ENCODE results near the gene PXYLP1. TPM values are rescaled to one million over a fixed set of nuclear protein-coding genes. Genes with fewer than 3 reads are reported as not detected.
"Not testable (repeated sequence)": the region's sequence is repeated elsewhere in the genome, so short reads cannot be mapped to it uniquely, and the experiment has no call there.

The PXYLP1 gene
- total RNA-seq, 1 donor from 2014 or later, result 10.8 TPM

DNA sequence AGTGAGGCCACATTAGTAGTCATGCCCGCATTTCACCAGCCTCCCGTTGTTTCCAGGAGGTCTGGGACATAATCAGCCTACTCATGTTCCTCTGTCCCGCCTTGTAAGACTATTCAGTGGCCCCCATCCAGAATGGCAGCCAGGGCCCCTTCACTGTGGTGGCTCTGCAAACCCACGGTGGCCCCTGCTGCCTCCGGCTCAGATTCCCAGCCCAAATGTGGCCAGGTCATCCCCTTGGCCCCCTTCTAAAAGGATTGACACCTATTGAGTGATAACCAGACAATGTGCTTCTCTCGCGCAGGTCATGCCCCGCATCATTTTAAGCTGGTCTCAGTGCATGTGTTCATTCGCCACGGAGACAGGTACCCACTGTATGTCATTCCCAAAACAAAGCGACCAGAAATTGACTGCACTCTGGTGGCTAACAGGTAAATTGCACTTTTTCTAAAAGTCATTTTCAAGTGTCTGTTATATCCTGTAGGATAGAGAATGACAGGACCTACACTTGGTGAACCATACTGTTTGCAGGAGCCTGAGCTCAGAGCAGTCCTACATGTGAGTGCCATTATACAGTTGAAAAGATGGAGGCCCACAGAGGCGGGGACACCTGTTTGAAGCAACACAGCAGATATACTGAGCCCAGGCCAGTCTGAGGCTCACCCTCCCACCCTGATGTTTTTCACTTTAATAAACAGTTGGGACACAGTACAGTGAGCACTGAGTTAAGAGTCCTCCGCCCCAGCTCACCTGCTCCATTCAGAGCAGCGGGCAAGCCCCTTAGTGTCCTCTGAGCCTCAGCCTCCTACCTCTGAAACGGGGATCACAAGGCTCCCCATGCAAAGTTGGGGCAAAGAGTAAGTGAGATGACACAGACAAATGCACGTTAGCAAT lies 47.7 kb downstream of the PXYLP1 start:
- DNase-seq, result no peak
- intact Hi-C loops (cut with DNase I), result loop anchor here (5.0 kb wide), 1 partner anchor 47 kb away; the partner anchor contains the start of gene PXYLP1

DNA sequence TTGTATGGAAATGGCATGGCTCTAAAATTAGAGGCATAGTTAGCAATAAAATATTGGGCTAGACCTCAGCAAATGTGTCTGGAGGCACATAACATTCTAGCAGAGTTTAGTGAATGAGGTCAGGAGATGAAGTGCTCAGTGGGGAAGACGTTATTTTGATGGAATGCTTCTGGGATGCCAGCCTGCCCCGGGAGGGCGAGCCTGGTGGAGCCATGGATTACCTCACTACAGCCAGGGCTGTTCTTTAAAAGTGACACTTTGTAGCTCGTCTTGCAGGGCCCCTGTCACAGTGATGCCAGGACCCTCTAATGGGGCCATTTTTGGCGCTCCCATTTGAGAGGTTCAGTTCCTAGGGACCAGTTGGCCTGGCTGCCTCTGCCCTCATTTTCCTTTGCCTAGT lies 48.5 kb downstream of the PXYLP1 start:
- intact Hi-C loops (cut with DNase I), result no loop called here
- no peak for ATAC-seq (ENCODE audit: poor library complexity)

More for the DNA sequence above, 47.7 kb downstream of the PXYLP1 start:
- ATAC-seq (ENCODE audit: poor library complexity), result peak; percentile 71

DNA sequence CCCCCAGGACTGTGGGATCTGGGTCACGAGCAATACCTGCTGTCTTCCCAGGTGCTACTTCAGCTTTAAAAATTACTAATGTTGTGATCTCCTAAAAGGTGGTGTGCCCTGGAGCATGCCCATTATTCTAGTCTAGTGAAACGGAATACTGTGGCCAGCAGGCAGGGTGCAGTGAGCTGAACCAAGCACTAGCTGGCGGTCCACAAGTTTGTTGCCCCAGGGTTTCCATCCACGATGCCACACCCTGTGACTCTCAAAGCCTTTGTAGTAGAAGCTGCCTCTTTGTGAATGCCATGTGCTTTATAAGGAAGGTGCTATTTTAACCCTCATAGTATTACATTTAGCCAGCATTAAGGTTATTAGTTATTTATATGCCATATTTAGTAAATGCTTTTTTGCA lies 49.1 kb downstream of the PXYLP1 start:
- DNase-seq (no peak), ATAC-seq (ENCODE audit: poor library complexity) (no peak)
- intact Hi-C loops (cut with DNase I), result no loop called here

More for the DNA sequence above, 48.5 kb downstream of the PXYLP1 start:
- DNase-seq, result no peak

DNA sequence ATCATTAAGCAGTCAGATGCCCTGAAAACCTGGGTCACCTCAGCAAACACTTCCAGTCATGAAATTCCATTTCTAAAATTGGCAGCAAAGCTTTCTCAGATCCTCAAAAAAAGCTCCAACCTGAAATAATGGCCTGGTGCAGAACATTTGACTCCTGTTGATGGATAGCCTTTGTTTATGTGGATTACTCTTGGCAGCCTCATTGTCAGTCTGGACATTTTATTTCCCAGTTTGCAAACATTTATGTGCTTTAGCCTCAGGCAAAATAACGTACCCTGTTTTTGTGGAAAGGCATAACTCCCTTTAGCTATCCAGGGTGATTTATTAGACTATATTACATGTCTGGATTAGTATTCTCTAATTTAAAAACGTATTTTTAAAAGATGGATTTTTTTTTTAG lies 53.9 kb downstream of the PXYLP1 start:
- DNase-seq (no peak), ATAC-seq (ENCODE audit: poor library complexity) (no peak)
- intact Hi-C loops (cut with DNase I), result no loop called here

DNA sequence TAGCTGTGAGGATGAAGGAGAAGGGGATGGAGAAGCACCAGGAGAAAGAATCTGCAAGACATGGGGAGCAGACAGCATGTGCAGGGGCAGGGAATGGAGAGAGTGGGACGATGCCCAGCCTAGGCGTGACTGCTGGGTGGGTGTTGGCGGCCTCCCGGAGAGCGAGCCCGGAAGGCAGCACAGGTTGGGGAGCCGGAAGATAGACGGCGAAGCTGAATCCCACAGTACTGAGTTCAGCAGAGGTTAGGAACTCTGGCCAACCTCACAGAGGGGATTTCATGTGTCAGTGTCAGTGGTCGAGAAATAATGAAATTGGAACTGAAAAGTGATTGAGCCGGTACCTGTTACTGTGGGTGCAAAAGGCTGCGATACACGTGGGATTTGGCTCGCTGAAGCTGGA lies 55.2 kb downstream of the PXYLP1 start:
- no peak for DNase-seq
- no peak for ATAC-seq (ENCODE audit: poor library complexity)
- intact Hi-C loops (cut with DNase I), result no loop called here

DNA sequence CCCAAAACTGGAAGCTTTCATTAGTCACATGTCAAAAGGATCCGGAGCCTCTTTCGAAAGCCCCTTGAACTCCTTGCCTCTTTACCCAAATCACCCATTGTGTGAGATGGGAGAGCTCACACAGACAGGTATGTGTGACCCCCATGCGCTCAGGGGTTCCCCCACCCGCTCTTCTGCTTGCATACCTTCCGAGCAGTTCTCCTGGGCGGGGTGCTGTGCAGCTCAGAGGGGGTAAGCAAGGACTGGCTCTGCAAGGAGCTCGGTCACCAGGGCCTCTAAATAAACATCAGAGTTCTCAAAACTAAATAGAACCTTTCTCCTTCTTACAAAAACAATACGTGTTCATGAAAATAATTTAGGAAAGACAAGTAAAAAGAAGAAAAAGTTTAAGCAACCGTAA lies 55.7 kb downstream of the PXYLP1 start:
- no peak for ATAC-seq (ENCODE audit: poor library complexity)
- DNase-seq, result no peak
- intact Hi-C loops (cut with DNase I), result no loop called here

DNA sequence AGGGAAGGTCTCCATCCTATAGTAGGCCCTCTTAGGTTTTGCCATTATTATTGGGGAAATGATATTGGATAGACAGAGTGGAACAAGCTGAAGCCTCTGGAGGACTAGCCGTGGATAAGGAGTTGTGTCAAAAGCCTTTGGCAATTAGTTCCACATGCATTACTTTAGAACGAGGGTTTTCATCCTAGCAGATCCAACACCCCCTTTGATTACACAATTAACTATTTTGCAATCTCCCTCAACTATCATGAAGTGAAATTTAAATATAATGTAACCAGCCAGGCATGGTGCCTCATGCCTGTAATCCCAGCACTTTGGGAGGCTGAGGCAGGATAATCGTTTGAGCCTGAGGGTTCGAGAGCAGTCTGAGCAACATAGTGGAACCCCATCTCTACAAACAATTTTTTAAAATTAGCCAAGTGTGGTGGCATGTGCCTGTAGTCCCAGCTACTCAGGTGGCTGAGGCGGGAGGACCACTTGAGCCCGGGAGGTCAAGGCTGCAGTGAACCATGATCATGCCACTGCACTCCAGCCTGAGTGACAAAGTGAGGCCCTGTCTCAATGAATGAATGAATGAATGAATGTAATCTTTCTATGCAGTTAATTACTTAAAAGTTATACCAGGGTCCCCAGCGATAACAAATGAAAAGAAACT lies 56.8 kb downstream of the PXYLP1 start:
- no peak for DNase-seq
- intact Hi-C loops (cut with DNase I), result no loop called here
- ATAC-seq (ENCODE audit: poor library complexity), result no peak

DNA sequence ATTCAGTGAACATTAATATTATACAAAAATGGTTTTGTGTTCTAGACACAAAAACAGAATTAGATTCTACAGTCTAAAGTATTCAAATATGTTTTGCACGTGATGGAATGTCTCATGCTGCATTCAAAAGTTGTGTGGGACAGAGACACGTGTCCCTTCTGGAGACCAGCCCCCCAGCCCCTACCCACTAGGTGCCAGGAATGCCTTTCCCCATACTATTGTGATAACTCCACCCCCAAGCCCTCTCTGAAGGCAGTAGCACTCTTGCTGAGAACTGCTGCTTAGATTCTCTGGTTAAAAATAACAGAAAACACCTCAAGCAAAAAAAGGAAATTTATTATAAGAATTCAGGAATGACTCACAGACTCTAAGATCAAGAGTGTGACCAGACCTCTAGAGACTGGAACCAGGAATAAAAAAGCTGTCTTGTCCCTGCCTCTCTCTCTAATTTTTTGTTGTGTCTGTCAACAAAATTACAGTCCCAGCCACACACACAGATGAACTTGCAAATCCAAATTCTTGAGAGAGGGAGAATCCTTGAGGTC lies 57.7 kb downstream of the PXYLP1 start:
- no peak for ATAC-seq (ENCODE audit: poor library complexity)
- intact Hi-C loops (cut with DNase I), result no loop called here

DNA sequence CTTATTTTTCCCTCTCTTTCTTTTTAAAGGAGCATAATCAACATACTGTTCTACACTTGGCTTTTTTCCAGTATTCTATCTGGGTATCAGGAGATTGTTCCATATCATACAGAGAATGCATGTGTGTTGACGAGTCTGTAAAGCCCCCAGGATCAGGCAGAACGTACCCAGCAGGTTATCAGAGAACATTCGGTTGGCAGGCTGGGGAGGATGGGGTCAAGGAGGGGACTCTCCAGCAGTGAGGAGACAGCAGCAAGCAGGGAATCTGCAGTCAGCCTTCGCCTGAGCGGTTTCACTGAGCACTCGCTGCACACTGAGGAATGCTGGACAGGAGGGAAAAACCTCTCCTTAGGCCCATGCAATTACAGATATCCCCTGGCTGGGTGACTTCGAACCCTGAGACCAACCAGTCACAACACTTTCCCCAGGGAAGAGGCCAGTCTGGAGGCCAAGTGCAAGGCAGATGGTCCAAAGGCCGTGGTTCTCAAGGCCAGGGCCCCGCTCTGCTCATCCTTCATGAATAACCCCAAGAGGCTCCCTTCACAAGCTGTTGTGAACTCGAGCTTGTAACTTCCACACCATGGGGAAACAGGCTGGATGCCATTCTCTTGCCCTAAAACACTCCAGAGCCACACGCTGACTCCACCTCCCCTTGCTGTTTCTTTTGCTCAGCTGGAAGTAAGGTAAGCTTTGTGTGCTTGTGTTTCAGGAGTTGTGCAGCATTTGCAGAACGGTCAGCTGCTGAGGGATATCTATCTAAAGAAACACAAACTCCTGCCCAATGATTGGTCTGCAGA lies 60.1 kb downstream of the PXYLP1 start:
- DNase-seq (no peak), ATAC-seq (ENCODE audit: poor library complexity) (peak; percentile 56)
- intact Hi-C loops (cut with DNase I), result no loop called here

More for the DNA sequence above, 57.7 kb downstream of the PXYLP1 start:
- DNase-seq, result no peak

DNA sequence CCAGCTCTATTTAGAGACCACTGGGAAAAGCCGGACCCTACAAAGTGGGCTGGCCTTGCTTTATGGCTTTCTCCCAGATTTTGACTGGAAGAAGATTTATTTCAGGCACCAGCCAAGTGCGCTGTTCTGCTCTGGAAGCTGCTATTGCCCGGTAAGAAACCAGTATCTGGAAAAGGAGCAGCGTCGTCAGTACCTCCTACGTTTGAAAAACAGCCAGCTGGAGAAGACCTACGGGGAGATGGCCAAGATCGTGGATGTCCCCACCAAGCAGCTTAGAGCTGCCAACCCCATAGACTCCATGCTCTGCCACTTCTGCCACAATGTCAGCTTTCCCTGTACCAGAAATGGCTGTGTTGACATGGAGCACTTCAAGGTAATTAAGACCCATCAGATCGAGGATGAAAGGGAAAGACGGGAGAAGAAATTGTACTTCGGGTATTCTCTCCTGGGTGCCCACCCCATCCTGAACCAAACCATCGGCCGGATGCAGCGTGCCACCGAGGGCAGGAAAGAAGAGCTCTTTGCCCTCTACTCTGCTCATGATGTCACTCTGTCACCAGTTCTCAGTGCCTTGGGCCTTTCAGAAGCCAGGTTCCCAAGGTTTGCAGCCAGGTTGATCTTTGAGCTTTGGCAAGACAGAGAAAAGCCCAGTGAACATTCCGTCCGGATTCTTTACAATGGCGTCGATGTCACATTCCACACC lies 60.9 kb downstream of the PXYLP1 start:
- DNase-seq (no peak), ATAC-seq (ENCODE audit: poor library complexity) (peak; percentile 22)
- intact Hi-C loops (cut with DNase I), result no loop called here

DNA sequence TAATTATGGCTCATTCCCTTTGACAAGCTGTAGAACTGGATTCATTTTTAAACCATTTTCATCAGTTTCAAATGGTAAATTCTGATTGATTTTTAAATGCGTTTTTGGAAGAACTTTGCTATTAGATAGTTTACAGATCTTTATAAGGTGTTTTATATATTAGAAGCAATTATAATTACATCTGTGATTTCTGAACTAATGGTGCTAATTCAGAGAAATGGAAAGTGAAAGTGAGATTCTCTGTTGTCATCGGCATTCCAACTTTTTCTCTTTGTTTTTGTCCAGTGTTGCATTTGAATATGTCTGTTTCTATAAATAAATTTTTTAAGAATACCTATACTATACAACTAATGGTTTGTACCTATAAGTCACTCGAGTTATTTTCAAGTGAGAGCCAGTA lies 62.7 kb downstream of the PXYLP1 start:
- DNase-seq, result no peak
- intact Hi-C loops (cut with DNase I), result no loop called here
- no peak for ATAC-seq (ENCODE audit: poor library complexity)

DNA sequence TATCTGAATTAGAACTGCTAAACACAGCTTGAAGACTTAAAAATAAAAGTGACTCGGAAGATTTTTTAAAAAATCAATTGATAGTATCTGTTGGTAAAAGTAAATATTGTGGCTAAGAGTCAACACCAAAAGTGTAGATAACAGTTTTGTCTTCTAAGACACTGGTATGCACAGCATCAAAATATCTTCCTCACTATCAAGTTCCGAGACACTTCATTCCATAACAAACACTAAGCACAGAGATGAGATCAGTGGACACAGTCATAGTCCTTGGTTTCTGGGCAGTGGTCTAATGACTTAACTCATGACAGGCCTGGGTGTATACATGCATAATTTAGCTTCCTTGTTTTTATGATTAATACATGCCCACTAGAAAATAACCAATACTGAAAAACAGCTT lies 63.2 kb downstream of the PXYLP1 start:
- intact Hi-C loops (cut with DNase I), result no loop called here
- ATAC-seq (ENCODE audit: poor library complexity) (peak; percentile 50), DNase-seq (no peak)

DNA sequence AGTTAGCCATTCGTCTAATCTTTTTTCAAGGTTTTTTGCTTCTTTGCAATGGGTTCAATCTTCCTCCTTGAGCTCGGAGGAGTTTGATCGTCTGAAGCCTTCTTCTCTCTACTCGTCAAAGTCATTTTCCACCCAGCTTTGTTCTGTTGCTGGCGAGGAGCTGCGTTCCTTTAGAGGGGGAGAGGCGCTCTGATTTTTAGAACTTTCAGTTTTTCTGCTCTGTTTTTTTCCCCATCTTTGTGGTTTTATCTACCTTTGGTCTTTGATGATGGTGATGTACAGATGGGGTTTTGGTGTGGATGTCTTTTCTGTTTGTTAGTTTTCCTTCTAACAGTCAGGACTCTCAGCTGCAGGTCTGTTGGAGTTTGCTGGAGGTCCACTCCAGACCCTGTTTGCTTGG lies 68.8 kb downstream of the PXYLP1 start:
- not testable (repeated sequence) for ATAC-seq (ENCODE audit: poor library complexity); DNase-seq
- intact Hi-C loops (cut with DNase I), result loop anchor here (10.0 kb wide), 1 partner anchor 264 kb away; no protein-coding TSS in a partner anchor

DNA sequence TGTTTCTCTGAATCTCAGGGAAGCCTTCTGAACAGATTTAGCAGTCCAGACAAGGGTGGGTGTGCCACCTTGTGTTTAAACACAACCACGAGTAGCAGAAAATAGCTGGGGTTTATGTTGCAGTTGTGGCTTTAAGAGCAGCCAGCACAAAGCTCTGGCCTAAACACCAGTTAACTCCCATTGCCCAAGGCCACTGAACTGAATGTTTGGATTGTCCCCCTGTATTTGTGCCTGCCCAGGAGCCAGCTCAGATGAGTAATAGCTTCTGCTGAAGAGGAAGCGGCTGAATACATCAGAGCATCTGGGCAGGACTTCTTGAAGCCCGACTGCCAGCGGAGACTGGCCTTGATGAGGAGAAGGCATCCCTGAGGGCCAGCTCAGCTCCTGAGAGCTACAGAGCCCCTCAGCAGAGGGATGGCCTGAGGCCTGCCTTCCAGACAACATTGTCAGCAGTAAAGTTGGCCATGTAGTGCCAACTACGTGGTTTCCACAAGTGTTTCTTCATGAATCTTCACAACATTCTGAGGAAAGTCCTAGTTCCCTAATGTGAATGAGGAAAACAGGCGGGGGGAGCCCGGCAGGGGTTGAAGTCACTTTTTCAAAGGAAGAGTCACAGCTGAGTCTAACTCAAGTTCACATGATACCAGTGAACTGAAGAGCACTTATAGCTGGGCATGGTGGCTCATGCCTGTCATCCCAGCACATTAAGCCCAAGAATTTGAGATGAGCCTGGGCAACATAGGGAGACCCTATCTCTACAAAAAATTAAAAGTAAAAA lies 70.9 kb downstream of the PXYLP1 start:
- DNase-seq, result no peak
- intact Hi-C loops (cut with DNase I), result loop anchor here (10.0 kb wide), 1 partner anchor 262 kb away; no protein-coding TSS in a partner anchor
- peak; percentile 29 for ATAC-seq (ENCODE audit: poor library complexity)

DNA sequence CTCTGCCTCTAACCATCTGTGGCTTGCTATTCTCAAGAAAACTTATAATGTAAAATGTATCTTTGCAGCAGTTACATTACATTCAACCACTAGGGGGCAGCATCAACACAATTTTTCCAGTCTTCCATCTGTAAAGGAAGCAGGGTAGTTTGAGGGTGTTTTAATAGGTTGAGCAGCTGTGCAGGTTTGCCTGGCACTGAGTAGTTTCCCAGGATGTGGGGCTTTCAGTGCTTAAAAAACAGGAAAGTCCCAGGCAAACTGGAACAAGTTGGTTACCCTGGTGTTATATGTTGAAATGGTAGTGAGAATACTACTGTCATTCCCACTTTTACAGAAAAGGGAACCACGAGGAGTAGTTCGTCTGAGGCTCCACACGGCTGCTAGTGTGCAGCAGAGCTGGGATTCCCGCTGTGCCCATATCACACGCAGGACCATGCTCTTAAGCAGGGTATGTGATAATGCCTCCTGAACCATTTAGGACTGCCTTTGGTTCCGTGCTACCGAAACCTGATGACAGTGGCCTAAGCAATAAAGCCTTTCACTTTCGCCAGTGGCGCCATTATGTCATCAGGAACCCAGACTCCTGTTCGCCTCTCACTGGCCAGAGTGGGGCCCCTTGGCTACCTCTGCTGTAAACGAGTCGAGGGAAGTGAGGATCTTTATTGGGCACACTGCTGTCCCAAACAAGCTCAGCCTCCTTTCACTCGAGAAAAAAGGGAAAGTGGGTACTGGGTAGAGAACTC lies 72.0 kb downstream of the PXYLP1 start:
- DNase-seq (no peak), ATAC-seq (ENCODE audit: poor library complexity) (peak; percentile 77)
- intact Hi-C loops (cut with DNase I), result loop anchor here (10.0 kb wide), 1 partner anchor 261 kb away; no protein-coding TSS in a partner anchor

DNA sequence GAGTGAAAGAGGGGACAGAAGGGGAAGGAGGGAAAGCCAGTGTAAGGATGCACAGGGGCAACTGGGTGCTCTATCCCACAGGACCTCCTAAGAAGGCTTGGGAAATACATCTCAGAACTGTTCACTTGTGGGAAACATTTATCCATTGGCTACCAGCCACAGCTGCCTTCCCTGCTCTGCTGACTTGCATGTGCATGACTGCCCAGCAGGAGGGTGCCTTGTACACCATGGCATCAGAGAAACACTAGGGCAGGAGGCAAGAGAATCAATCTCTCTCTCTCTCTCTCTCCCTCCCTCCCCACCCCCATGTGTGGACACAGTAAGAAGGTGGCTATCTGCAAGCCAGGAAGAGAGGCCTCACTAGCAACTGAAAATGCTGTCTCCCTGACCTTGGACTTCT lies 73.8 kb downstream of the PXYLP1 start:
- intact Hi-C loops (cut with DNase I), result loop anchor here (10.0 kb wide), 1 partner anchor 259 kb away; no protein-coding TSS in a partner anchor
- no peak for ATAC-seq (ENCODE audit: poor library complexity)
- DNase-seq, result no peak

DNA sequence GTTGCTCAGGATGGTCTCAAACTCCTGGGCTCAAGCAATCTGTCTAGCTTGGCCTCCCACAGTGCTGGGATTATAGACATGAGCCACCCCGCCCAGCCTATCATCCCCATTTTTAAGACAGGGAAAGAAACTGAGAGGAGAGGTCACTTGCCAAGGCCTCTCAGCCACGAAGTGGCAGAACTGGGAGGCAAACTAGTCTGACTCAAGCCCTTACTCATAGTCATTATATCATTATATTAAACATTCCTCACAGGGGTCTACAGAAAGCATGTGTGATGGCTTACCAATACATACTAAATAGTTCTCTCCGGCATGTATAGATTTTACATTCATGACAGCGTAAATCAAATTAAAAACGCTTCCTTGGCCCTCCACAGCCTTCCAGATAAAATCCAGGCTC lies 74.7 kb downstream of the PXYLP1 start:
- intact Hi-C loops (cut with DNase I), result loop anchor here (10.0 kb wide), 1 partner anchor 259 kb away; no protein-coding TSS in a partner anchor
- no peak for ATAC-seq (ENCODE audit: poor library complexity)
- DNase-seq, result no peak

All from Right ventricle myocardium superior (tissue), 1 donor.